ENCODE data around the gene ANO8.

DNA sequence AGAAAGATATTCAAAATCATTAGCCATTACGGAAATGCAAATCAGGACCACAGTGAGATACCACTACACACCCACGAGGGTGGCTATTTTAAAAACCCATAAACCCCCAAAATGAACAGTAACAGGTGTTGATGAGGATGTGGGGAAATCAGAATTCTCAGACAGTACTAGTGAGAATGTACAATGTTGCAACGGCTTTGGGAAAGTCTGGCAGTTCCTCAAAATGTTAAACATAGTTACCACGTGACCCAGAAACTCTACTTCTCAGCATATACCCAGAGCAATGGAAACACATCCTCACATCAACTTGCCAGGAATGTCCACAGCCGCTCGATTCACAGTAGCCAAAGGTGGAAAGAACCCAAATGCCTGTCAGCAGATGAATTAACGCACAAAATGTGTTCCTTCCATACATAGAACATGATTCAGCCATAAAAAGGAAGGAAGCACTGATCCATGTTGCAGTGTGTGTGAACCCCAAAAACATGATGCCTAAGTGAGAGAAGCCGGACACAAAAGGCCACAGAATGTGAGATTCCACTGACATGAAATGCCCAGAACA, 35.5 kb upstream of the ANO8 start:
- TF ChIP-seq POLR2A (IDR thresholded peaks at IDR 0.05; ENCODE audit: low read length) (no peak), GATA1 (IDR thresholded peaks at IDR 0.05; ENCODE audit: low read depth, low read length) (no peak)

Data from erythroblast (primary cell).